ENCODE measurements around the gene GRM3.

DNA sequence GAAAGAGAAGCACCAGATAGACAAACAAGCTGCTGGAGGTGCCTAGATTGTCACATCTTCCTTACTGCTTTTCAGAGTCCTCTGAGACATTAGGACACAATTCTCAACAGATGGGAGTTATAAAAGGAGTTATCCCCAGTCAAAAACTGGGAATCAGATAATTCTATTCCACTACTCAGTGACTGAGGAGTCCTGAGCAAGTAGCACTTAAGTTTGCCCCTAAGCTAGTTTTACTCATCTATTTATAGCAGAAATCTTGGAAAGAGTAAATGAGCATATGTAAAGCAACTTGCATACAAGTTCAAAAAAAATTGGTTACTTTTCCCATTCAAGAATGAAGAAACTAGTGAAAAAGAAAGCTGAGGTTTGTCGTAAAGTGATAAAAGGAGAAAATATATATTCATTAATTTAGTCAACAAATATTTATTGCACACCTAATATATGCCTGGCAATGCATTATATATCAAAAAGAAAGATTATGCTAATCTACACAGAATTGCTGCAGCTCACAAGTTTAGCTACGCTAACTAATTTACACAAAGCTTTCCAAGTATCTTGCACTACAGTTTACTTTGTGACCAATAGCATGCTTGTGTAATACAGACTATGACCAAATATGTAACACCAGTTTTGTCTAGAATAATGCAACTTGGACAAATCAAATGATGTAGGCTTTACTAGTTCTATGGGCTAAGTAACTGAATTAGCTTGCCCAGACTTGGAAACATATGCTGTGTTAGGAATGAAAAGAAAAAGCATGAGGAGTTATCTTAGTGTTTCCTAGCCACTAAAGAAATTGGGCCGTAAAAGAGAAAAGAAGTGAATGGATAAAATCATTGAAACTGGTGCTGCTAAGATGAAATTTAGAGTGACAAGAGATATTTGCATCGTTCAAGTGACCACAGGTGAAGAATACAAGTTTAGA lies 106.3 kb downstream of the GRM3 start:
- TF ChIP-seq, protein P1, sequence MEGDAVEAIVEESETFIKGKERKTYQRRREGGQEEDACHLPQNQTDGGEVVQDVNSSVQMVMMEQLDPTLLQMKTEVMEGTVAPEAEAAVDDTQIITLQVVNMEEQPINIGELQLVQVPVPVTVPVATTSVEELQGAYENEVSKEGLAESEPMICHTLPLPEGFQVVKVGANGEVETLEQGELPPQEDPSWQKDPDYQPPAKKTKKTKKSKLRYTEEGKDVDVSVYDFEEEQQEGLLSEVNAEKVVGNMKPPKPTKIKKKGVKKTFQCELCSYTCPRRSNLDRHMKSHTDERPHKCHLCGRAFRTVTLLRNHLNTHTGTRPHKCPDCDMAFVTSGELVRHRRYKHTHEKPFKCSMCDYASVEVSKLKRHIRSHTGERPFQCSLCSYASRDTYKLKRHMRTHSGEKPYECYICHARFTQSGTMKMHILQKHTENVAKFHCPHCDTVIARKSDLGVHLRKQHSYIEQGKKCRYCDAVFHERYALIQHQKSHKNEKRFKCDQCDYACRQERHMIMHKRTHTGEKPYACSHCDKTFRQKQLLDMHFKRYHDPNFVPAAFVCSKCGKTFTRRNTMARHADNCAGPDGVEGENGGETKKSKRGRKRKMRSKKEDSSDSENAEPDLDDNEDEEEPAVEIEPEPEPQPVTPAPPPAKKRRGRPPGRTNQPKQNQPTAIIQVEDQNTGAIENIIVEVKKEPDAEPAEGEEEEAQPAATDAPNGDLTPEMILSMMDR (IDR thresholded peaks at IDR 0.05) = no peak
- no peak for TF ChIP-seq CHD2 (IDR thresholded peaks at IDR 0.05; ENCODE audit: low read length, partially characterized antibody)
- TF ChIP-seq EP300 (IDR thresholded peaks at IDR 0.05) = no peak
- TF ChIP-seq, protein P2, sequence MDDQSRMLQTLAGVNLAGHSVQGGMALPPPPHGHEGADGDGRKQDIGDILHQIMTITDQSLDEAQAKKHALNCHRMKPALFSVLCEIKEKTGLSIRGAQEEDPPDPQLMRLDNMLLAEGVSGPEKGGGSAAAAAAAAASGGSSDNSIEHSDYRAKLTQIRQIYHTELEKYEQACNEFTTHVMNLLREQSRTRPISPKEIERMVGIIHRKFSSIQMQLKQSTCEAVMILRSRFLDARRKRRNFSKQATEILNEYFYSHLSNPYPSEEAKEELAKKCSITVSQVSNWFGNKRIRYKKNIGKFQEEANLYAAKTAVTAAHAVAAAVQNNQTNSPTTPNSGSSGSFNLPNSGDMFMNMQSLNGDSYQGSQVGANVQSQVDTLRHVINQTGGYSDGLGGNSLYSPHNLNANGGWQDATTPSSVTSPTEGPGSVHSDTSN (IDR thresholded peaks at IDR 0.05) = no peak
- no peak for TF ChIP-seq ZC3H11A (IDR thresholded peaks at IDR 0.05)
- TF ChIP-seq MYC (IDR thresholded peaks at IDR 0.05; ENCODE audit: borderline replicate concordance, low read length) = no peak
- TF ChIP-seq BCL3 (IDR thresholded peaks at IDR 0.05) = no peak
- no peak for TF ChIP-seq SREBF2 (IDR thresholded peaks at IDR 0.05)

Measured in A549 (cell line).